ENCODE data around the gene TRIM9.
"Not testable (repeated sequence)": the region's sequence is repeated elsewhere in the genome, so short reads cannot be mapped to it uniquely, and the experiment has no call there.

TRIM9 gene

DNA sequence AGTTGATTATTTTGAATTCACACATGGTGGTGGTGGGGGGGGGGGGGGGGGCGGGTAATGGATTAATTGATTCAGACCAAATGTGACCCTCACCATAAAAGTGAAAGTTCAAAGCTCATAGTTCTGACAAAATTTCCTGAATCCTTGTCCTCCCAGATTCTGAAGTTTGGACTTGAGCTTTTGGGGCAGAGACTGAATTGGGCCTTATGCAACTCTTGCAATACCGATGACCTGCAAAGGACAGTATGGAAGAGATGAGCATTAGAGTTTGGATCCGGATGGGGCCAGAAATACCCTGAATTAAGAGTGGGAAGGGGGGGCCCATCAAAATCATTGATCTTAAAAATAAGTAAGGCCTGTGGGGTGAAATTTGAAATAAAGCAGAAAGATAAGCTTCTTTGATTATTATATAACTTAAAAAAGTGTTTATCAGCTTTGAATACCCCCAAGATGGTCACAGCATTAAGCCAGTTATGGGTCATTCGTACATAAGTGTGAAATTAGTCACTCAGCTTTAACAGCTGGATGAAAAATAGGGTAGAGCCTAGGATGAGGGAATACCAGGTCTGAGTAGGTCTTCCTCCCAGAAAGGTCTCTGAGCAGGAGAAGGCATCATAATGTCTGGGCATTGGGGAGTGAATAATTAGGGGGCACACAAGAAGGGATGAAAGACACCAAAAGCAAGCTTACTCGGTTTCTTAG lies 148.5 kb downstream of the TRIM9 start:
- H3K27me3 ChIP-seq (ENCODE audit: control insufficient read depth, insufficient read depth, low read length) = 0 out of 2 replicates have a peak, but pooled peaks cover 5% of the 10 kb centered on the region
- H3K9me3 ChIP-seq (ENCODE audit: control insufficient read depth, insufficient read depth, low read length) = no peaks in the 10 kb centered on the region
- H3K36me3 ChIP-seq (ENCODE audit: control insufficient read depth, insufficient read depth, low read length) = 0 out of 2 replicates have a peak, but pooled peaks cover 7% of the 10 kb centered on the region
- no peak overlapping the region for H3K9ac ChIP-seq (ENCODE audit: low read depth, low read length)
- no peak overlapping the region for H3K4me3 ChIP-seq (ENCODE audit: low read depth, low read length)
- H3K27ac ChIP-seq (ENCODE audit: low read depth, low read length) = no peak overlapping the region
- peaks cover 8% of the 10 kb centered on the region; the same call in 1 of the 2 replicates for H3K4me1 ChIP-seq (ENCODE audit: control insufficient read depth, insufficient read depth, low read length)

DNA sequence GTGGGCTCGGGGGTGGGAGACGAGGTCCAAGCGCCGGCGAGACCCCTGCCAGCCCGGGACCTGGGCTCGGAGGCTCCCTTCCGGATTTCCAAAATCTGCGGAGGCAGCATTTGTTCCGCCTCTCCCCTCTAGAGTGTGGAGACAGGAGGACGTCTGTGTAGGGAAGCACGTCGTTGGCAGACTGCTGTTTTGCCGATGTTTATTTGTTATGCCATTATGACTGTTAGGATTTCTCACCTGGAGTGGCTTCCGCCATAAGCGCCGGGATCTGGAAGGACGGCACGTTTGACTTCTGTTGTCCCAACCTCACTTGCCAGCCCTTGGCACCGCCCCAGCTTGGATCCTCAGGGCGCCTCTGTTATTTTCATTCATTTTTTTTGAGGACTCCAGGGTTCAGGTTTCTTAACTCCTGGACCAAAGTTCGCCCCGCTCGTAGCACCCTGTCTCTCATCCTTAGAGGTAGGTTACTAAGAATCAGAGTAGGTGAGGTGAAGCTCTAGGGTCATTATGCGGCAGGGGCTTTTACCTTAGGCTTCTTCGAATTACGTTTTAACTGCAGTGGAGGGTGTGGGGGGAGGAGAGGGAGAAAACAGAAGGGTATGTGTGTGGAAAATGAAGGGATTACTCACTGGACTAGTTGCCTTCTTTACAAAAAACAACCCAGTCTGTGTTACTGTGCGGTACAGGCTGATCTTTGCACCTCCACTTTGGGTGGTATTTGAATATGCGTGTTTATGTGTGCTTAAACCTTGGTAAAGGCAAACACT lies 150.1 kb downstream of the TRIM9 start:
- Histone ChIP-seq H3K9me3 (ENCODE audit: control insufficient read depth, insufficient read depth, low read length) (no peaks in the 10 kb centered on the region), H3K27me3 (ENCODE audit: control insufficient read depth, insufficient read depth, low read length) (0 out of 2 replicates have a peak, but pooled peaks cover 5% of the 10 kb centered on the region), H3K4me3 (ENCODE audit: low read depth, low read length) (peak overlapping the region; percentile 83), H3K27ac (ENCODE audit: low read depth, low read length) (no peak overlapping the region), H3K4me1 (ENCODE audit: control insufficient read depth, insufficient read depth, low read length) (peaks cover 8% of the 10 kb centered on the region; the same call in 1 of the 2 replicates), H3K36me3 (ENCODE audit: control insufficient read depth, insufficient read depth, low read length) (peaks cover 7% of the 10 kb centered on the region; the same call in 1 of the 2 replicates), H3K9ac (ENCODE audit: low read depth, low read length) (peak overlapping the region; percentile 39; the same call in 1 of the 2 replicates)

DNA sequence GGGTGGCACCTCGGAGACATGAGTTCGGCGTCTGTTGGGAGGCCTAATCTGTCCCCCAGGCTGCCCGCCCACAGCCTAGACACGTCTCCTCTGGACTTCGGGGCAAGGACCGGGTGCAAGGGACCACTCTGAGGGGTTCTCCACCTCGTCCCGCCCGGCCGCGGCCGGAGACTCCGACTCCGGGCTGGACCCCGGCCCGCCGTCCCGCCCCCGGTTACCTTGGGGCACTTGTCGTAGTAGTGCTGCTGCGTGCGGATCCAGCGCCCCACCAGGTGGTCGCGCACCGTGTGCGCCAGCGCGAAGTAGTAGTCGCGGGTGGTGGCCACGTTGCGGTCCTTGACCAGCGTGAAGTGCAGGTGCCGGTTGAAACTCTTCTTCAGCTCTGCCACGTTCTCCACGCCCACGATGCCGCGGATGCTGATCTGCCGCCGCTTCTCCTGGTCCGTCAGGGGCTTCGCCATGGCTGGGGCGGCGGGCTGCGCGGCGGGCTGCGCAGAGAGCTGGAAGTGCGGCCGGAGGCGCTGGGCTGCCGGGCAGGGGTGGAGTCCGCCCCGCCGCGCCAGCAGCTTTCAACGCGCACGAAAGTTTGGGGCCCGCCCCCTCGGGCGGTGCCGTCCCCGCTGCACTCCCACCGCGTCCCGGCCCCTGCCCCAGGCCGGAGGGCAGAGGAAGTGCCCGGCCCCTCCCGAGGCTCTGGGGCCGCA lies 150.8 kb downstream of the TRIM9 start, which contains the start of gene PYGL:
Gene PYGL, minus strand, starts transcription at position 541 of the 704 bp plus-strand sequence. Its CDS starts 80 bp downstream, at position 461.
- peak within 1 kb of the TSS; percentile 53 for H3K9ac ChIP-seq (ENCODE audit: low read depth, low read length)
- no peak within 1 kb of the TSS for H3K27ac ChIP-seq (ENCODE audit: low read depth, low read length)
- H3K36me3 ChIP-seq (ENCODE audit: control insufficient read depth, insufficient read depth, low read length) = peaks cover 7% of the 10 kb centered on the region; the same call in 1 of the 2 replicates
- no peaks in the 10 kb centered on the region for H3K9me3 ChIP-seq (ENCODE audit: control insufficient read depth, insufficient read depth, low read length)
- H3K4me1 ChIP-seq (ENCODE audit: control insufficient read depth, insufficient read depth, low read length) = peaks cover 8% of the 10 kb centered on the region; the same call in 1 of the 2 replicates
- 0 out of 2 replicates have a peak, but pooled peaks cover 5% of the 10 kb centered on the region for H3K27me3 ChIP-seq (ENCODE audit: control insufficient read depth, insufficient read depth, low read length)
- H3K4me3 ChIP-seq (ENCODE audit: low read depth, low read length) = peak within 1 kb of the TSS; percentile 83

DNA sequence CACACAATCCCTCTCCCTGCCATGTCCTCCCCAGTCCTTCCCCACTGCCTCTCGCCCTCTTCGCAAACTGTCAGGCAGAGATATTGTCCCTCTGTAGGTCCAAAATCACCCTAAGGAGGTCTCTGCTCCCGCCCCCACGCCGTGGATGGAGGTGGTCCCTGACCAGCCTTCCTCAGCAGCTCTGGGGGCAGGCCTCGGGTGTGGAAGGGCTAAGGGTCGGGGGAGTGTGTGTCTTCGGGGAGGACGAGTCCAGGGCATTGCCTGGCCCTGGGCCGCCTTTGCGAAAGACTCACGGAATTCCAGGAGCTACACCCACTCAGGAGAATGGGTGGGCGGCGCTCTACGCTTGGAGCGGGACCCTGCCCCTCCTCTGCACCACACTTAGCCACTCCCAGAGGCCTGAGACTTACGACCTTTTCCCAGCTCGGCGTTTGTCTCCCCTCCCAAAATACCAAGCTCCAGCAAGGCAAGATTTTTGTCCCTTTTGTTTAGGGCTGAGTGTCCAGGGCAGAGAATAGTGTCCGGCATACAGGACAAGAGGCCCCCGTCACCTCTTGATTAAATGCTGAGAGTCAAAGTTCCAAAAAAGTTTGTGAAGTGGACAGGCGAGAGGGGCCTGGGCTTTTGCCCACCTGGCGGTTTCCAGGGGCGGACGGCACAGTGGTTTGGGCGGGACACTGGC lies 151.5 kb downstream of the TRIM9 start:
- no peaks in the 10 kb centered on the region for H3K9me3 ChIP-seq (ENCODE audit: control insufficient read depth, insufficient read depth, low read length)
- H3K27ac ChIP-seq (ENCODE audit: low read depth, low read length) = no peak overlapping the region
- peak overlapping the region; percentile 83 for H3K4me3 ChIP-seq (ENCODE audit: low read depth, low read length)
- 0 out of 2 replicates have a peak, but pooled peaks cover 5% of the 10 kb centered on the region for H3K27me3 ChIP-seq (ENCODE audit: control insufficient read depth, insufficient read depth, low read length)
- peaks cover 7% of the 10 kb centered on the region; the same call in 1 of the 2 replicates for H3K36me3 ChIP-seq (ENCODE audit: control insufficient read depth, insufficient read depth, low read length)
- H3K9ac ChIP-seq (ENCODE audit: low read depth, low read length) = peak overlapping the region; percentile 53
- peaks cover 8% of the 10 kb centered on the region; the same call in 1 of the 2 replicates for H3K4me1 ChIP-seq (ENCODE audit: control insufficient read depth, insufficient read depth, low read length)

DNA sequence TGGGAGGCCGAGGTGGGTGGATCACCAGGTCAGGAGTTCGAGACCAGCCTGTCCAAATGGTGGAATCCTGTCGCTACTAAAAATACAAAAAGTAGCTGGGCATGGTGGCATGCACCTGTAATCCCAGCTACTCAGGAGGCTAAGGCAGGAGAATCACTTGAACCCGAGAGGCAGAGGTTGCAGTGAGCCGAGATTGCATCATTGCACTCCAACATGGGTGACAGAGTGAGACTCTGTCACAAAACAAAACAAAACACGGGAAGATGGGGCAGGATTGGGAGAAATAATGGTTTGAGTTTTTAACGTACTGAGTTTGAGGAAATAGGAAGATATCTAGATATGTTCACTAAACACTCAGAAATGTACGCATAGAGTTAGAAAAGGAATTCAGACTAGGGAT lies 153.3 kb downstream of the TRIM9 start:
- H3K27ac ChIP-seq (ENCODE audit: low read depth, low read length); H3K9me3 ChIP-seq (ENCODE audit: control insufficient read depth, insufficient read depth, low read length); H3K4me1 ChIP-seq (ENCODE audit: control insufficient read depth, insufficient read depth, low read length); H3K9ac ChIP-seq (ENCODE audit: low read depth, low read length); H3K27me3 ChIP-seq (ENCODE audit: control insufficient read depth, insufficient read depth, low read length); H3K4me3 ChIP-seq (ENCODE audit: low read depth, low read length); H3K36me3 ChIP-seq (ENCODE audit: control insufficient read depth, insufficient read depth, low read length): not testable (repeated sequence)

DNA sequence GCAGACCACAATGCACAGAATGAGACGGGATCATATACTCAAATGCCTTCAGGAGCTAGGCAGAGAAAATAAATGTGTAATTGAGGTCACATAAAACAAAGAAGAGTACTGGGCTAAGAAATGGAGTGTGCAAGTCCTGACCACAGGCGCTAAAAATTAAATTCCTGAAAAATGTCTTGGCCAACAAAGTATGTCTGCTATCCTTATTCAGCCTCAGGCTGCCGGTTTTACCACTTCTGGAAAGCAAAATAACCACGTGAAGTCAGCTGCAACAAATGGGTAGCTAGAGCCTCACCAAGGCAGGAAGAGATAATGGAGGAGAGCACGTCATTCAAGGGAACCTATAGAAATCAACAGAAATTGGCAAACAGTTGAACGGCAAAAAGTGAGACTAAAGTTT lies 153.8 kb downstream of the TRIM9 start:
- peaks cover 9% of the 10 kb centered on the region; the same call in 1 of the 2 replicates for H3K36me3 ChIP-seq (ENCODE audit: control insufficient read depth, insufficient read depth, low read length)

DNA sequence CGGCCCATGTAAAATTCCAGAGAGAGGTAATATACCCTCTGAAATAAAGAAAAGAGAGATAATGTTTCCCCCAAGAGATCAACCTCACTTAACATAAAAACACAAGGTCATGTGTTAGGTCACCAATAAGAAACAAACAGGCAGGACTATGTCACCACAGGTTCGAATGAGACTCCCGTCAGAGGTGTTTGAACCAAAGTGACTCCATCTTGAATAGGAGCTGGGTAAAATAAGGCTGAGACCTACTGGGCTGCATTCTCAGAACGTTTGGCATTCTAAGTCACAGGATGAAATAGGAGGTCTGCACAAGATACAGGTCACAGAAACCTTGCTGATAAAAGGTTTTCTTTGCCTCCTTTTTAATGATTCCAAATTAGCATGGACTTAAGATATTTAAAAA lies 157.1 kb downstream of the TRIM9 start:
- no peaks in the 10 kb centered on the region for H3K4me1 ChIP-seq (ENCODE audit: control insufficient read depth, insufficient read depth, low read length)
- no peak overlapping the region for H3K4me3 ChIP-seq (ENCODE audit: low read depth, low read length)
- H3K27ac ChIP-seq (ENCODE audit: low read depth, low read length) = no peak overlapping the region
- H3K9ac ChIP-seq (ENCODE audit: low read depth, low read length) = no peak overlapping the region
- H3K27me3 ChIP-seq (ENCODE audit: control insufficient read depth, insufficient read depth, low read length) = no peaks in the 10 kb centered on the region
- peaks cover 36% of the 10 kb centered on the region for H3K36me3 ChIP-seq (ENCODE audit: control insufficient read depth, insufficient read depth, low read length)
- H3K9me3 ChIP-seq (ENCODE audit: control insufficient read depth, insufficient read depth, low read length) = no peaks in the 10 kb centered on the region

More for the DNA sequence above, 153.8 kb downstream of the TRIM9 start:
- H3K27me3 ChIP-seq (ENCODE audit: control insufficient read depth, insufficient read depth, low read length) = 0 out of 2 replicates have a peak, but pooled peaks cover 5% of the 10 kb centered on the region
- no peak overlapping the region for H3K9ac ChIP-seq (ENCODE audit: low read depth, low read length)
- H3K4me3 ChIP-seq (ENCODE audit: low read depth, low read length) = no peak overlapping the region
- H3K27ac ChIP-seq (ENCODE audit: low read depth, low read length) = no peak overlapping the region
- H3K9me3 ChIP-seq (ENCODE audit: control insufficient read depth, insufficient read depth, low read length) = no peaks in the 10 kb centered on the region
- peaks cover 4% of the 10 kb centered on the region; the same call in 1 of the 2 replicates for H3K4me1 ChIP-seq (ENCODE audit: control insufficient read depth, insufficient read depth, low read length)

DNA sequence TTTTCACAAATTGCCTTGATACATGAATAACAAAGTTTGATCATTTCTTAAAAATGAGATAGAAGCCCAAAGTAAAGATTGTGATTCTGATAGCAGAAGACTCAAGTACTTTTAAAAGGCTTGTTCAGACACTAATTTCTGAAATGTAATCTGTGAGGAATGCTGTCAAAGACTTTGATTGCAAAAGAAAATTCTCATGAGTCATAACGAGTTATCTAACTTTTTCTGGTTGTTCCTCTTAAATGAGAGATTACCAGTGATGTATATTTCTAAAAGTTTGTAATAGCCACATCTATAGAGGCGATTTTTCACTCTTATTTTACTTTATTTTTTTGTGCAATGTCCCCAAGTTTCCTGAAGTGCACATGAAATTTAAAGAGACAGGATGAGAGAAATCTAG lies 157.6 kb downstream of the TRIM9 start:
- peaks cover 39% of the 10 kb centered on the region for H3K36me3 ChIP-seq (ENCODE audit: control insufficient read depth, insufficient read depth, low read length)

DNA sequence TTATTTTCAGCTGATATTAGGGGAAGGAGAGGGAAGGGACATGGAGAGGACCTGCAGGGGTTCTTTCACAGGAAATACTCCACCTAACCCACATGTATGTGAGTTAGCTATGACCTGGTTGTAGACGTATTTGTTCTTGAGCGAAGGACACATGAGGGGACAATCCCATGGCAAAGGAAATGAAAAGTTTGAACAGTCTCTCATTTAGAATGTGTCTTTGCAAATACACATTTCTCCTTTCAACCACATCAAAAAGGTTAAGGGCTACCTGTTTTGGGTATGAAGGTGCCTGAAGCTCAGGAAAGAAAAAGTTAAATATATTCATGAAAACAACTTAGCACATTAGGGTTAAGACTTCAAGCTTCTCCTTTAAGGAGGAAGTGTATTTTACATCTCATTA lies 158.0 kb downstream of the TRIM9 start:
- no peaks in the 10 kb centered on the region for H3K4me1 ChIP-seq (ENCODE audit: control insufficient read depth, insufficient read depth, low read length)
- H3K27ac ChIP-seq (ENCODE audit: low read depth, low read length) = no peak overlapping the region
- H3K4me3 ChIP-seq (ENCODE audit: low read depth, low read length) = no peak overlapping the region
- H3K27me3 ChIP-seq (ENCODE audit: control insufficient read depth, insufficient read depth, low read length) = no peaks in the 10 kb centered on the region
- H3K9me3 ChIP-seq (ENCODE audit: control insufficient read depth, insufficient read depth, low read length) = no peaks in the 10 kb centered on the region
- peaks cover 39% of the 10 kb centered on the region for H3K36me3 ChIP-seq (ENCODE audit: control insufficient read depth, insufficient read depth, low read length)
- no peak overlapping the region for H3K9ac ChIP-seq (ENCODE audit: low read depth, low read length)

More for the DNA sequence above, 157.6 kb downstream of the TRIM9 start:
- no peak overlapping the region for H3K4me3 ChIP-seq (ENCODE audit: low read depth, low read length)
- H3K9ac ChIP-seq (ENCODE audit: low read depth, low read length) = no peak overlapping the region
- H3K4me1 ChIP-seq (ENCODE audit: control insufficient read depth, insufficient read depth, low read length) = no peaks in the 10 kb centered on the region
- no peaks in the 10 kb centered on the region for H3K27me3 ChIP-seq (ENCODE audit: control insufficient read depth, insufficient read depth, low read length)
- H3K9me3 ChIP-seq (ENCODE audit: control insufficient read depth, insufficient read depth, low read length) = no peaks in the 10 kb centered on the region
- H3K27ac ChIP-seq (ENCODE audit: low read depth, low read length) = no peak overlapping the region

DNA sequence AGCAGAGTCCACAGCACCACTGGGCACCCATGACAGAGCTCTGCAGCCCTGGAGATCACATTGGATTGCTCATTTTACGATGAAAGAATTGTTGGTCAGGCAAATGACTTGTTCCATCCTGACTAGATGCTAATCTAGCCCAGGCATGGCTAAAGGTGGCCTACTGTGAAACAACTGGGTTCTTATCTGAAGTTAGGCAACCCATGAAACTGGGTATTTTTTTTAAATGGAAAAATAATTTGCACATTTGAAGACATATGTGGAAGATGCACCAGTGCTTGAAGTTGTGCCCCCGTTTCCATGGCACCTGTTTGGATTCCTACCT lies 158.9 kb downstream of the TRIM9 start:
- Histone ChIP-seq H3K9ac (ENCODE audit: low read depth, low read length) (no peak overlapping the region), H3K4me3 (ENCODE audit: low read depth, low read length) (no peak overlapping the region), H3K4me1 (ENCODE audit: control insufficient read depth, insufficient read depth, low read length) (no peaks in the 10 kb centered on the region), H3K9me3 (ENCODE audit: control insufficient read depth, insufficient read depth, low read length) (no peaks in the 10 kb centered on the region), H3K27ac (ENCODE audit: low read depth, low read length) (no peak overlapping the region), H3K36me3 (ENCODE audit: control insufficient read depth, insufficient read depth, low read length) (peaks cover 47% of the 10 kb centered on the region), H3K27me3 (ENCODE audit: control insufficient read depth, insufficient read depth, low read length) (no peaks in the 10 kb centered on the region)

All from HUES48 (cell line).